Right ventricle myocardium inferior (tissue), 1 donor: Measurements from ENCODE around the gene KCNC2. TPM values are rescaled to one million over a fixed set of nuclear protein-coding genes. Genes with fewer than 3 reads are reported as not detected.
A peak's percentile ranks its signal among the peaks of the same experiment; 100 is the strongest.
"Not testable (repeated sequence)": the region's sequence is repeated elsewhere in the genome, so short reads cannot be mapped to it uniquely, and the experiment has no call there.

Source experiments
- ATAC-seq: fragments of 200-7000 bp; cut with Tn5 transposase; one replicate; pipeline ENCODE4 v1.9.1; 2020; ENCODE audit warnings: mild to moderate bottlenecking, moderate library complexity
- DNase-seq: peaks from one replicate; pipeline ENCODE4 v3.0.0; 2021; ENCODE audit errors: missing footprints
- intact Hi-C: fragments of 100-400 bp; cut with DNase I; formaldehyde crosslinking; loops from one replicate; pipeline ENCODE4 v1.11.0; 2022
- long read RNA-seq: library from polyadenylated mRNA; unstranded; transcript quantifications from one replicate; pipeline ENCODE4 v2.0.0, GENCODE V29; 2021
- total RNA-seq: library from RNA; stranded (reverse); fragmentation: NEBNext Ultra II Directional; extraction: Animal tissue kit (Norgen Biotek cat#: 25700); gene quantifications from one replicate; pipeline ENCODE4 v1.2.1, GENCODE V29; 2021
- donor health status: DM: no; HTN: yes; CAD: no; lungs with severe emphysema.

KCNC2 gene
- not detected for total RNA-seq
- long read RNA-seq: 0 reads

GRCh38 chr12:75209812-75210138, at the start of gene KCNC2:
Gene KCNC2, minus strand, starts transcription at chr12:75209839.
- no peak for ATAC-seq

DNA sequence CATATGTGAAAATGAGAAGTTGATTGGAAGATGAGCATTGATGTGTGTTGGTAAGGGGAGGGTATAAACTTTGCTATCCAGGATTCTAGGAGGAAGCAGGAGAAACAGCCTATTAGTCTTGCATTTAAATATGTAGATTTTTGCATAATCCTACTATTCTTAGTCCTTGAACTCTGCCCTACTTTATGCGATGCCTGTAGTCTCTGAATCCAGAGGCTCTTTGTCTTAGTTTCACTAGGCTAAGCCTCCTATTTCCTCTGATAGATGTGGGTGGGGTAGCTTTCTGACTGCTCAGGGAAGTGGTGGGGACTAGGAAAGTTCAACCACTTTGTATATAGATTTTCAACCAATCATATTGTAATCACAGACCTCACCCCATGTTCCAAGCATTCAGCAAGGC, 49.5 kb upstream of the KCNC2 start:
- no peak for ATAC-seq
- DNase-seq: no peak
- intact Hi-C loops: no loop called here

More at GRCh38 chr12:75209812-75210138, at the start of gene KCNC2:
- intact Hi-C loops: no loop called here
- no peak for DNase-seq

- DNase-seq (no peak), ATAC-seq (no peak)
- intact Hi-C loops: no loop called here
Measured at GRCh38 chr12:75257510-75257909, 47.9 kb upstream of the KCNC2 start.

DNA sequence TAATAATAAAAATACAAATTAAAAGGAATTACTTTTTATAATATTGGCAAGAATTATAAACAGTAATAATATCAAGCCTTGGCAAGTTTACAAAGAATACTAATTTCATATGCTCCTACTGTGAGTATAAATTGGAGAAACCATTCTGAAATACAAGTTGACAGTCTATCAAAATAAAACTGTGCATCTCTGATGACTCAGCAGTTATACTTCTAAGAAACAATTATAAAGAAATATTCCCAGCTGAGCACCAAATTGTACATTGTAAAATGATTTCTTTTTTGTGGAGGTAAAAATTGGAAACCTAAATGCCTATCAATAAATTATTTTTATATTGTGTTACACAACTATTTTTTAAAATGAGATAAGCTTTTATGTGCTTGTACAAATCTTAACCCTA, 35.5 kb upstream of the KCNC2 start:
- no peak for ATAC-seq
- intact Hi-C loops: no loop called here
- DNase-seq: no peak

DNA sequence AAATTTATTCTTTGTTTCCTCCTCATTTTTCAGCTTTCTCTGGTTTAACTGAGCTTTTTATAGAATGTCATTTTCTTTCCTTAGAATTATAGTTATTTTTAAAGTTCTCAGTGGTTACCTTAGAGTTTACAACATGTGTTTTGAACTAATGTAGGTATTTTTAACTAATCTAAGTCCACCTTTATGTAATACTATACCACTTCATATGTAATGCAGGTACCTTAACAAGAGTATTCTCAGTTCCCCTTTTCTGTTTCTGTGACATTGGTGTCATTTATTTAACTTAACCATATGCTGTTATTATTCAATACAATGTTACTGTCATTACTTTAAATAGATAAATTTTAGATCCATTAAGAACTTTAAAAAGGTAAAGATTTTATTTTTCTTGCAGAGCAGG, 30.3 kb upstream of the KCNC2 start:
- intact Hi-C loops: no loop called here
- ATAC-seq: no peak
- no peak for DNase-seq

GRCh38 chr12:75236206-75236605, 26.6 kb upstream of the KCNC2 start:
- intact Hi-C loops: no loop called here
- ATAC-seq: no peak
- DNase-seq: no peak

- intact Hi-C loops: no loop called here
- no peak for ATAC-seq
Measured at GRCh38 chr12:75227132-75227531, 17.5 kb upstream of the KCNC2 start.

GRCh38 chr12:75212072-75212471, 2.4 kb upstream of the KCNC2 start:
- ATAC-seq (no peak), DNase-seq (no peak)
- intact Hi-C loops: no loop called here

More at GRCh38 chr12:75227132-75227531, 17.5 kb upstream of the KCNC2 start:
- no peak for DNase-seq

DNA sequence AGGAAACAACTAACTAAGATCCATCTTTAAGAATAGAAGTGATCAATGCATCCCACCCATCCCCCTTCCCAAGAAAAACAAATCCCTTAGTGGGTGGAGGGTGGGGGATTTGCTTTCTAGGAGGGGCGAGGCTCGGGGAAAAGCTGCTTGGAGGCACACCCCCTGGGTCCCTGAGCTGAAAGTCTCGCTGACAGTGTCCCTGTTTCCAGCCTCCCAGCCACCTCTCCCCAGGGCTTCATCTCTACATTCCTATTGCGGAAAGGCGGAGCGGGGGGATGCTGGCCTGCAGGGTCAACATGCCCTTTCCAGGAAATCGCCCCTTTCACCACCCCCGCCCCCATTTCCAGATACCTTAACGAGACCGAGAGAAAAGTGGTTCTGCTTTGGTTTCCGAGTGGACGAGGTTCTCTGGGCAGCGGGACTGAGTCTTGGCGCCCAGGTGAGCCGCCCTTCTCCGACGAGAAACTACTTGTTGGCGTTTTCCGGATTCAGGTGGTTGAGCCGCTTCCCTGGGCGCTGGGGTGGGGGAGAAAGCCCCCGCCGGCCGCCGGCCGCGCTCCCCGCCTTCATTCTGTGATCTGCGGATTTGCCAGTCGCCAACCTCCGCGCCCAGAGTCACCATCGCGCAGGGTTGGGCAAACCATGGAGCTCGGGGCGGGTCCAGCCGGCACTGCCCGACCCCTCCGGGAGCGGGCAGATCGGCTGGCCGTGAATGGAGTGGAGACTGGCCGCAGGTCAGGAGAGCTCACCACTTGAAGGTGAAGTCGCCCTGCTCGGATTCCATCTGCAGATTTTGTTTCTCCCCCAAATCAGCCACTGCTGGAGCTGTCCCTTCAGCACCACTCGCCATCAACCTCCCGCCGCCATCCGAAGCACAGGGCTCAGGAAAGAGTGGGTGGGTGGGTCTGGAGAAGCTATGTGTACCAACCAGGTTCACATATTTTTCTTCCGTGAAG, 505 bp downstream of the KCNC2 start:
- no peak for ATAC-seq
- peak; percentile 62 for DNase-seq
- intact Hi-C loops: no loop called here

DNA sequence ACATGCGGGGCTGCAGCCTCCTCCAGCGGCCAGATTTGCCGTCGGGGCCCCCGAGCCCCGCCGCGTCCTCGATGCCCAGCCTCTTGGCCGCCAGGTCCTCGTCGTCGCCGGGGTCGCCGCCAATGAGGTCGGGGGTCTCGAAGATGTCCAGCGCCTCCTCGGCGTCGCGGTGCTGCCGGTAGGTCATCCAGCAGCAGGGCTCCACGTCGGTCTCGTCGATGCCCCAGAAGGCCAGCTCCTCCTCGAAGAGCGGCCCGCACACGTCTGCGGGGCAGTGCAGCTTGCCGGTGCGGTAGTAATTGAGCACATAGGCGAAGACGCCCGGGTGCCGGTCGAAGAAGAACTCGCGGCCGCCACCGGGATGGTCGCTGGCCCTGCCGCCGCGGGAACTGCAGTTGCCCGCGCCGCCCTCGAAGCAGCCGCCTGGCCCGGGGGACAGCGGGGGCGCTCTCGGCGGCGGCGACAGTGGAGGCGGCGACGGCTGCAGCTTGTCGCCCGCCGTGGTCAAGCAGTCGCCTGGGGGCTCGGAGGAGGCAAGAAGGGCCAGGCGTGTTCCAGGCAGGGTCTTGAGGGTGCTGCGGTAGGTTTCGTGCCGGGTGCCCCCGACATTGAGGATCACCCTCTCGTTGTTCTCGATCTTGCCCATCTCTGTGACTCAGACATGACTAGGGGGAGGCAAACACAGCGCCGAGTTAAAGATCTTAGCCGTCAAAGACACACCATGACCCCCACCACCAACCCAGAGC, 2.1 kb downstream of the KCNC2 start:
- DNase-seq: peak; percentile 42
- no peak for ATAC-seq
- intact Hi-C loops: no loop called here

GRCh38 chr12:75205558-75205957, 4.1 kb downstream of the KCNC2 start:
- intact Hi-C loops: no loop called here
- DNase-seq (no peak), ATAC-seq (no peak)

- no peak for ATAC-seq
- intact Hi-C loops: no loop called here
- DNase-seq: no peak
Measured at GRCh38 chr12:75196865-75197264, 12.8 kb downstream of the KCNC2 start.

GRCh38 chr12:75196408-75196807, 13.2 kb downstream of the KCNC2 start:
- intact Hi-C loops: no loop called here
- DNase-seq: no peak
- ATAC-seq: no peak

DNA sequence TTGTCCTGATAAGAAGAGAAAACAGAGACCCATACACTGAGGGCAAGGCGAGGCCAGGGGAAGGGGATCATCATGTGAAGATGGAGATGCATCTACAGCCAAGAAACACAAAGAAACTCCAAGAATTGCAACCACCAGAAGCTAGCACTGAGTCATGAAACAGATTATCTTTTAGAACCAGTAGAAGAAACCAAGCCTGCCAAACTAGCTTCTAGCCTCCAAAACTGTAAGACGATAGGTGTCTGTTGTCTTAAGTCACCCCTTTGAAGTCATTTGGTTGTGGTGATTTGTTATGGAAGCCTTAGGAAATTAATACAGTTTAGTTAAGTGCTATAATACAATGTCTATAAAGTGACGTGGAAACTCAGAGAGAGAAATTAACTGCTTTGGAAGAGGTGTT, 15.4 kb downstream of the KCNC2 start:
- ATAC-seq: no peak
- no peak for DNase-seq
- intact Hi-C loops: no loop called here

- no peak for ATAC-seq
- intact Hi-C loops: no loop called here
- DNase-seq: no peak
Measured at GRCh38 chr12:75192196-75192595, 17.4 kb downstream of the KCNC2 start.

DNA sequence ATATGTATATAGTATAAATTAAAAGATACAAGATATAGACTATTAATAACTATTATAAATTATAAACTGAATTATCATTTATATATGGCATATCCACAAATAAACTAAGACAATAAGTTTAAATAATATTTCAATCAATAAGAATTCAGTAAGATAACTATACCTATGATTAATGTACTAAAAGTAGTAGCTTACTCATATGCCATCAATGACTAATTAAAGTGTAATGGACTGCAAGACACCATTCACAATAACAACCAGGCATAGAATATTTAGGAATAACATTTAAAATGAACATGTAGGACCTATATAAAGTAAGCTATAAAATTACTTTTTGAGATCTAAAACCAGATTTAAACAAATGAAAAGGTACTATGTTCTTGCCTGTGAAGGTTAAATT, 18.8 kb downstream of the KCNC2 start:
- intact Hi-C loops: no loop called here
- ATAC-seq: no peak

DNA sequence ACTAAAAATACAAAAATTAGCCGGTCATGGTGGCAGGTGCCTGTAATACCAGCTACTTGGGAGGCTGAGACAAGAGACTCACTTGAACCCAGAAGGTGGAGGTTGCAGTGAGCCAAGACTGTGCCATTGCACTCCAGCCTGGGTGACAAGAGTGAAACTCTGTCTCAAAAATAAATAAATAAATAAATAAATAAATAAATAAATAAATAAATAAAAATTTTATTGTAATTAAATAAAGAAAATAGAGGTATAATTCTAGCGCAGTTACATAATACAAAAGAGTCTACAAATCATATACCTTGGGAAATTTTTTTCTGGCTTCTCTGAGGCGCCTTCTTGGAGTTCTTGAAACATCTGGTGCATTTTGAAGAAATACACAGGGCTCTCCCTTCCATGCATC, 23.8 kb downstream of the KCNC2 start:
- ATAC-seq, DNase-seq, intact Hi-C loops: not testable (repeated sequence)

More for the DNA sequence above, 18.8 kb downstream of the KCNC2 start:
- no peak for DNase-seq

- intact Hi-C loops: no loop called here
- no peak for ATAC-seq
- DNase-seq: no peak
Measured at GRCh38 chr12:75184516-75184915, 25.1 kb downstream of the KCNC2 start.

GRCh38 chr12:75183967-75184366, 25.7 kb downstream of the KCNC2 start:
- intact Hi-C loops: no loop called here
- ATAC-seq (no peak), DNase-seq (no peak)

DNA sequence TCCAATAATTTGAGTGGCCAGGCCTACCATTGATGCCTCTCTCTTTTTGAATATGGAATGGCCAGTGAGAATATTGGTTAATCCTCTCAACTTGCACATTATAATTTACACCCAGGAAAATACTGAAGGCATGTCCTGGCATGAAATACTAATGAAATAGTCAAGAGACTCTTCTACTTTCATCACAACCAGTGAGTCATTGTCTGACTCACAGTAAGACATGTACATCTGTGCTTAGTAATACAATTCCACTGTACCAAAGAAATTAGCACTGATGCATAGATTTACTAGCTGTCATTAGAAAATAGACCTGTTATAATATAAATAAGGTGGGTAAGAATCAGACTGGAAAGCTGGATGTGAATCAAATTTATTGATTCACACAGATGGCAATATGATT, 31.6 kb downstream of the KCNC2 start:
- ATAC-seq (no peak), DNase-seq (no peak)
- intact Hi-C loops: no loop called here
